Measurements from ENCODE around the gene CILP. TPM values are rescaled to one million over a fixed set of nuclear protein-coding genes. Genes with fewer than 3 reads are reported as not detected.

Gene CILP
- polyA plus RNA-seq, 1 experiment = 0.52 TPM

DNA sequence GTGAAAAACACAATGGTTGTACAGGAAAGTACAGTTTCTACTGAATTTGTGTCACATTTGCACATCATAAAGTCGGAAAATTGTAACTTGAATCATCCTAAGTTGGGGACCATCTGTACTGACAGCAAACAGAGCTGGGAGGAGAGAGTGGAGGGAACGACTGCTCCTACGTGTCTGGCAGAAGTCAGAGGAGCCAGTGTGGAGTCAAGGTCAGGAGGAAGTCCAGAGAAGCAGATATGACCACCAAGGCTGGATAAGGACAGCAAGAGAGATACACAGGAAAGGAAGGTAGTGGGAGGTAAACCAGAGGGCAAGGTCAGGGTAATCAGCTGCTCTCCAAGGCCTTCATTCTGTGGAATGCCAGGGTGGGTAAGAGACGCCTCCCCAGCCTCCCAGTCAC is 2.7 kb upstream of the CILP start:
- Histone ChIP-seq H3K27ac (ENCODE audit: low read depth, low read length) (no peak overlapping the region), H3K27me3 (ENCODE audit: control insufficient read depth, insufficient read depth, low read length) (peaks cover 11% of the 10 kb centered on the region), H3K4me3 (ENCODE audit: low read depth, low read length) (no peak overlapping the region), H3K9me3 (ENCODE audit: control insufficient read depth, insufficient read depth, low read length) (no peaks in the 10 kb centered on the region)
- POLR2A ChIA-PET = interaction anchor here (0.6 kb wide), 1 partner anchor 20 kb away, joined by 3 read pairs; no protein-coding TSS in a partner anchor
- CTCF ChIA-PET = interaction anchor here (0.8 kb wide), 1 partner anchor 57 kb away, joined by 3 read pairs; no protein-coding TSS in a partner anchor
- TF ChIP-seq, protein P1, sequence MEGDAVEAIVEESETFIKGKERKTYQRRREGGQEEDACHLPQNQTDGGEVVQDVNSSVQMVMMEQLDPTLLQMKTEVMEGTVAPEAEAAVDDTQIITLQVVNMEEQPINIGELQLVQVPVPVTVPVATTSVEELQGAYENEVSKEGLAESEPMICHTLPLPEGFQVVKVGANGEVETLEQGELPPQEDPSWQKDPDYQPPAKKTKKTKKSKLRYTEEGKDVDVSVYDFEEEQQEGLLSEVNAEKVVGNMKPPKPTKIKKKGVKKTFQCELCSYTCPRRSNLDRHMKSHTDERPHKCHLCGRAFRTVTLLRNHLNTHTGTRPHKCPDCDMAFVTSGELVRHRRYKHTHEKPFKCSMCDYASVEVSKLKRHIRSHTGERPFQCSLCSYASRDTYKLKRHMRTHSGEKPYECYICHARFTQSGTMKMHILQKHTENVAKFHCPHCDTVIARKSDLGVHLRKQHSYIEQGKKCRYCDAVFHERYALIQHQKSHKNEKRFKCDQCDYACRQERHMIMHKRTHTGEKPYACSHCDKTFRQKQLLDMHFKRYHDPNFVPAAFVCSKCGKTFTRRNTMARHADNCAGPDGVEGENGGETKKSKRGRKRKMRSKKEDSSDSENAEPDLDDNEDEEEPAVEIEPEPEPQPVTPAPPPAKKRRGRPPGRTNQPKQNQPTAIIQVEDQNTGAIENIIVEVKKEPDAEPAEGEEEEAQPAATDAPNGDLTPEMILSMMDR (IDR thresholded peaks at IDR 0.05; ENCODE audit: low read depth, low read length) = no peak
- DNase-seq (ENCODE audit: low read depth, low spot score) = no peak

DNA sequence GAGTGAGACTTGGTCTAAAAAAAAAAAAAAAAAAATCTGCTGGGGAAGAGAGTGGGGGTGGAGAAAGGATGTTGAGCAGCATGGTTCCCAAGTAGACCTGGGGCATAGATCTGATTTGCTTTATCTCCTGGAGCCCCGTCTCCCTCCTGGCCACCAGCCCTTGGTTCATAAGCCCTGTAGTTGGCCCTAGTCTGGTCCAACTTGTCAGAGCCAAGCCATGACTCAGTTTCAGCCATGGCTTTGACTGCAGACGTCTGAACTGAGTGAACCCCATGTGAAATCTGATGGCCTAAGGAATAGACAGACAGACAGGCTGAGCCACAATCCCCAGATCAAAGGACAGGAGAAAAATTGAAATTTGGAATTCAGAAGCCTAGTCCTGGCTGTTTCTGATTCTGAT is 2.0 kb upstream of the CILP start:
- Histone ChIP-seq H3K9me3 (ENCODE audit: control insufficient read depth, insufficient read depth, low read length) (no peaks in the 10 kb centered on the region), H3K4me3 (ENCODE audit: low read depth, low read length) (no peak overlapping the region), H3K27ac (ENCODE audit: low read depth, low read length) (no peak overlapping the region), H3K27me3 (ENCODE audit: control insufficient read depth, insufficient read depth, low read length) (peaks cover 11% of the 10 kb centered on the region)
- no peak for DNase-seq (ENCODE audit: low read depth, low spot score)
- CTCF ChIA-PET = no interaction called here
- TF ChIP-seq, protein P1 (IDR thresholded peaks at IDR 0.05; ENCODE audit: low read depth, low read length) = no peak
- POLR2A ChIA-PET = no interaction called here

DNA sequence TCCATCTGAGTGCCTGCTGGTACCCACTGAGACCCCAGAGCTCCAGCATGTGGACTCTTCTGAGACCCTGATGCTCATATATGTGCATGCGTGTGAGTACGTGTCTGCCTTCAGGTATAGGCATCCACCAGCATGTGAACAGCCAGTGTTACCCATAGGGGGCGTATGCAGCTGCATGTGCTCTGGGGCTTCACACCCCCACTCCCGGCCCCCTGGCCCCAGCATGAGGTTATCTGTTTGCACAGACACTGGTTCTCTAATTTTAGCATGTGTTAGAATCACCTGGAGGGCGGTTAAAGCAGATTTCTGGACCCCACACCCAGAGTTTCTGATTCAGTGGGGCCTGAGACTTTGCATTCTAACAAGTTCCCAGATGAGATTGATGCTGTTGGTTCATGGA is 824 bp upstream of the CILP start:
- CTCF ChIA-PET = interaction anchor here (1.6 to 2.1 kb wide), 2 partner anchors 26 to 59 kb away, joined by 4 to 7 read pairs; partner anchors contain the start of gene CLPX
- H3K27ac ChIP-seq (ENCODE audit: low read depth, low read length) = no peak overlapping the region
- H3K9me3 ChIP-seq (ENCODE audit: control insufficient read depth, insufficient read depth, low read length) = no peaks in the 10 kb centered on the region
- DNase-seq (ENCODE audit: low read depth, low spot score) = no peak
- peaks cover 13% of the 10 kb centered on the region for H3K27me3 ChIP-seq (ENCODE audit: control insufficient read depth, insufficient read depth, low read length)
- POLR2A ChIA-PET = interaction anchor here (0.6 to 0.8 kb wide), 2 partner anchors 33 to 62 kb away, joined by 3 to 5 read pairs; no protein-coding TSS in a partner anchor
- H3K4me3 ChIP-seq (ENCODE audit: low read depth, low read length) = no peak overlapping the region
- TF ChIP-seq, protein P1 (IDR thresholded peaks at IDR 0.05; ENCODE audit: low read depth, low read length) = peak; percentile 44

DNA sequence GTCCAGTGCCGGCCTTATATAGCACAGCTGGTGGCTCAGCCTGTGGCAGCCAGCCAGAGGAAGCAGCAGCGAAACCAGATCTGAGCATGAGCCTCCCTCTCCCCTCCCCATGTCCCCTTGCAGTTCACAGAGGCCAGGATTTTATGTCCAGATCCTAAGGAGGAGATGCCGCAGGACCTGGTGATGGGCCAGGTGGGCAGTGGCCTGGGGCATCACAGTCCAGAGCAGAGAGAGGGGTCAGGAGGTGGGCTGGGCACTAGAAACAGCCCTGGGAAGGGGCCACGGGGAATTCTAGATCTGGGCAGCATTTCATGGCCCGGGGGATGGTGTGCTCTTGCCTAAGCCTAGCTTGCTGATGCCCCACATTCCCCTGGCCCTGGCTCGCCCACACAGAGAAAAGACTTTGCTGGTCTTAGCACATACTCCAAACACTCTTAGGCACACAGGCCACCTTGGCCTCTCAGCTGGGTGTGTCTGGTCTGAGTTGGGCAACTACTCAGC is 259 bp upstream of the CILP start:
- no peaks in the 10 kb centered on the region for H3K9me3 ChIP-seq (ENCODE audit: control insufficient read depth, insufficient read depth, low read length)
- DNase-seq (ENCODE audit: low read depth, low spot score) = peak; percentile 27
- H3K27ac ChIP-seq (ENCODE audit: low read depth, low read length) = no peak overlapping the region
- CTCF ChIA-PET = interaction anchor here (1.6 to 2.1 kb wide), 2 partner anchors 26 to 59 kb away, joined by 4 to 7 read pairs; partner anchors contain the start of gene CLPX
- H3K4me3 ChIP-seq (ENCODE audit: low read depth, low read length) = no peak overlapping the region
- POLR2A ChIA-PET = interaction anchor here (0.6 to 0.8 kb wide), 2 partner anchors 34 to 62 kb away, joined by 3 to 5 read pairs; no protein-coding TSS in a partner anchor
- TF ChIP-seq, protein P1 (IDR thresholded peaks at IDR 0.05; ENCODE audit: low read depth, low read length) = no peak
- H3K27me3 ChIP-seq (ENCODE audit: control insufficient read depth, insufficient read depth, low read length) = peaks cover 18% of the 10 kb centered on the region

DNA sequence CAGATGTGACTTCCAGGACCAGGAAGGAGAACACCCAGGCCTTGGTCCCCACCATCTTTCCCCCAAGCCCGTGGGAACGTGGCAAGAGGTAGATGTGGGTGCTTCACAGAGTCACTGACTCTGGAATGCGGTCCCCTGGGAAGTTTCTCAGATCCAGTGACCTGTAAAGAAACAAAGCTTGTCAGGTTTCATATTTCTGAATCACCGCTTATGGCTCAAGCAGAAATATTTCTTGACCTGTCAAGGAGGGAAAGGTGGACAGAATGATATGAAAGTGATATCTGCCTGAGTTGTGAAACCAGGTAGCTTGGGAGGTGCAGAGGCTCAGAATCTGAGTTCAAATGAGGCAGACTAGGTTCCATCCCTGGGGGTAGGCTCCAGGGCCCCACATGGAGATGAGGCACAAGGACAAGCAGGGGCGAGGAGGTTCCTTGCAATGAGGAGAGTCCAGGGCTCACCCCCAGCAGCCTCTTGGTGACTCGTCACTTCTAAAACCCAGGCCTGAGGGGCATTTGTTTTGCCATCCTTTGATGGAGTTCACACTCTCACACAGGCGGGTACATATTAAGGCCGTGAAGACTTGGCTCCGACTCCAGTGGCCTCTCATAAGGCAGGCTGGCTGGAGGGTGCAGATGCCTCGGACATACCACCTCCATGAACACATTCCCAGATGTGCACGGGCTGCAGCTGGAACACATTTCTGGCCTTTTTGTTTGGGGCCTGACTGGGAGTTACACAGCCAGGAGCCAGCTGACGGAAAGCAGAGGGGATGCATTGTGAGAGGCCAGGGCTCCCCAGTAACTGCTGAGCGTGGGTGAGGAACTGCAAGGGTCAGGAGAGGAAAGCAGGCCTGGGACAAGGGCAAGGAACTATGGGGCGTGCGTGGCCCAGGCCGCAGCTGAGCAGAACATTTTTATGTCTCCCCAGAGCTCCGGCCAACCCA is 1.3 kb downstream of the CILP start:
- ChIA-PET POLR2A (no interaction called here), CTCF (no interaction called here)
- TF ChIP-seq, protein P1 (IDR thresholded peaks at IDR 0.05; ENCODE audit: low read depth, low read length) = no peak
- no peak for DNase-seq (ENCODE audit: low read depth, low spot score)
- no peak overlapping the region for H3K4me3 ChIP-seq (ENCODE audit: low read depth, low read length)
- H3K27ac ChIP-seq (ENCODE audit: low read depth, low read length) = no peak overlapping the region
- no peaks in the 10 kb centered on the region for H3K9me3 ChIP-seq (ENCODE audit: control insufficient read depth, insufficient read depth, low read length)
- peaks cover 16% of the 10 kb centered on the region for H3K27me3 ChIP-seq (ENCODE audit: control insufficient read depth, insufficient read depth, low read length)

Data from AG04450 (cell line).